Body of pancreas (tissue), 4 donors: Measurements from ENCODE around the gene KLHL36. TPM values are rescaled to one million over a fixed set of nuclear protein-coding genes. Genes with fewer than 3 reads are reported as not detected.

Experiments used
- ATAC-seq: fragments of 150-250 bp; one replicate; pipeline ENCODE4 v1.9.1; 2016
- DNase-seq, 4 donors: peaks; one replicate each; pipeline ENCODE4 v3.0.0-alpha.2; 2019
- H3K27ac ChIP-seq, 4 donors: fragments of 200-600 bp; sonication (generic); 1 replicate in 3 of 4; 2 replicates in 1 of 4; pipeline versions ENCODE4 v1.5.1 to v1.6.1; 2016 to 2019; ENCODE audit warnings: mild to moderate bottlenecking in 1 of 4, mixed read lengths in 1 of 4, moderate library complexity in 1 of 4
- H3K27me3 ChIP-seq, 2 donors: fragments of 200-600 bp; sonication (generic); one replicate each; pipeline ENCODE4 v1.6.0; 2016; ENCODE audit warnings: mild to moderate bottlenecking in 1 of 2
- H3K36me3 ChIP-seq, 2 donors: fragments of 200-600 bp; sonication (generic); replicated peaks in 1 of 2; 2 replicates each; pipeline ENCODE4 v1.5.1; 2016; ENCODE audit warnings: low read depth in 2 of 2; ENCODE audit not compliant: insufficient read depth in 1 of 2
- H3K4me1 ChIP-seq: fragments of 200-600 bp; sonication (generic); one replicate; pipeline ENCODE4 v1.6.0; 2016
- H3K4me3 ChIP-seq, 2 donors: fragments of 200-600 bp; sonication (generic); 1 replicate in 1 of 2; 2 replicates in 1 of 2; pipeline ENCODE4 v1.5.1; 2016 to 2019
- H3K9me3 ChIP-seq, 3 donors: fragments of 200-600 bp; sonication (generic); 1 replicate in 2 of 3; 2 replicates in 1 of 3; pipeline ENCODE4 v1.5.1; 2016
- POLR2A ChIP-seq, 3 donors: fragments of 450-650 bp; IDR thresholded peaks; one replicate each; pipeline ENCODE4 v1.6.1; 2016; ENCODE audit warnings: antibody characterized with exemption in 3 of 3, mild to moderate bottlenecking in 2 of 3
- WGBS, 2 donors: methylation state at CpG; one replicate each; pipeline ENCODE4 v1.1.5; 2017; 5-methylcytosine and 5-hydroxymethylcytosine counted together
- intact Hi-C: fragments of 100-400 bp; cut with DNase I; formaldehyde crosslinking; loops from one replicate; pipeline ENCODE4 v1.15.1; 2023
- total RNA-seq, 2 donors: library from RNA; depleted of rRNA; stranded (reverse); fragments of >200 nt; gene quantifications; one replicate each; pipeline ENCODE4 v1.1.0, GENCODE V29; 2016
- TF ChIP-seq, protein P1 (sequence below), 7 experiments: fragments of 450-650 bp in 4 of 7; fragments of 200-600 bp in 3 of 7; sonication (generic) in 3 of 7; IDR thresholded peaks; one replicate each; pipeline ENCODE4 v1.5.1; 2016 to 2019; ENCODE audit warnings: antibody characterized with exemption in 7 of 7

KLHL36 gene
- total RNA-seq, result 10 to 100 TPM; 39.7 to 50.8 TPM

DNA sequence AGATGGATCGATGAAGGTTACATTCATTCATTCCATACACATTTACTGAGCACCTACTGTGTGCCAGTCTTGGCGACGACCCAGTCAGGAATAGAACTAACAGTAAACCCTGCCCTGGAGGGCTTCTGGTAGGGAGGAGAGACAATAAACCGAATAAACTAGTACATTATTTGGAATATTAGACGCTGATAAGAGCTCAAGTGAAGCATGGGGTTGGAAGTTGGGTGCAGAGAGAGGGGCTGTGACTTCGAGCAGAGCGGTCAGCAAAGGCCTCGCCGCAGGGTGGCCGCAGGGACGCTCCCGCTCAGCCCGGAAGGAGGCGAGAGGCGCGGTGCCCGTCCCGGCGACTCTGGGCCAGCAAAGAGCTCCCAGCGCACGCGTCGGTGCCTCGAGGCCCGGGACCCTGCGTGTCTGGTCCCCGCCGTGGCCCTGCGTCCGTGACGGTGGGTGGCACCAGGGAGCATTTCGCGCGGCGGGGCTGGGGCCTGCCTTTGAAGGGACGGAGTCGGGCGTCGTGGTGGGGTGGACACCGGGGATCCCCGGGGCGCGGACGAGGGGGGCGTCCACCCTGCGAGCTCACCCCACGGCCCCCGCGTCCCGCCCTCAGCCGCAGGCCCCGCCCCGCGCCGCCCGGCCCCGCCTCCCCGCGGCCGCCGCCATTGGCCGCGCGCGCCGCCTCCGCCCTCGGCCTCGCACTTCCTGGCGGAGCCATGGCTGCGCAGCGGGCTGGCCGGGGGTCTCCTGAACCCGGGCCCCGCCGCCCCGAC is at the start of gene KLHL36:
Gene KLHL36, plus strand, starts transcription at position 684 of the 767 bp plus-strand sequence. CDS start 2,357 bp downstream, outside the sequence.
- peak within 1 kb of the TSS; percentile 51 to 56 for H3K4me3 ChIP-seq
- peak within 1 kb of the TSS; percentile 55 to 82 (median 80) for H3K27ac ChIP-seq
- no peaks in the 10 kb centered on the region for H3K27me3 ChIP-seq
- H3K36me3 ChIP-seq, result no peaks in the 10 kb centered on the region
- peaks cover 28% of the 10 kb centered on the region for H3K4me1 ChIP-seq
- ATAC-seq (peak; percentile 80), DNase-seq (peak; percentile 33 to 65 (median 49))
- peak in 2 of 3 donors; percentile 26 to 27 for TF ChIP-seq POLR2A (IDR thresholded peaks at IDR 0.05)
- TF ChIP-seq, protein P1, sequence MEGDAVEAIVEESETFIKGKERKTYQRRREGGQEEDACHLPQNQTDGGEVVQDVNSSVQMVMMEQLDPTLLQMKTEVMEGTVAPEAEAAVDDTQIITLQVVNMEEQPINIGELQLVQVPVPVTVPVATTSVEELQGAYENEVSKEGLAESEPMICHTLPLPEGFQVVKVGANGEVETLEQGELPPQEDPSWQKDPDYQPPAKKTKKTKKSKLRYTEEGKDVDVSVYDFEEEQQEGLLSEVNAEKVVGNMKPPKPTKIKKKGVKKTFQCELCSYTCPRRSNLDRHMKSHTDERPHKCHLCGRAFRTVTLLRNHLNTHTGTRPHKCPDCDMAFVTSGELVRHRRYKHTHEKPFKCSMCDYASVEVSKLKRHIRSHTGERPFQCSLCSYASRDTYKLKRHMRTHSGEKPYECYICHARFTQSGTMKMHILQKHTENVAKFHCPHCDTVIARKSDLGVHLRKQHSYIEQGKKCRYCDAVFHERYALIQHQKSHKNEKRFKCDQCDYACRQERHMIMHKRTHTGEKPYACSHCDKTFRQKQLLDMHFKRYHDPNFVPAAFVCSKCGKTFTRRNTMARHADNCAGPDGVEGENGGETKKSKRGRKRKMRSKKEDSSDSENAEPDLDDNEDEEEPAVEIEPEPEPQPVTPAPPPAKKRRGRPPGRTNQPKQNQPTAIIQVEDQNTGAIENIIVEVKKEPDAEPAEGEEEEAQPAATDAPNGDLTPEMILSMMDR (IDR thresholded peaks at IDR 0.05), result peak in 2 of 7 experiments; percentile 4 to 18
- intact Hi-C loops, result no loop called here
- H3K9me3 ChIP-seq, result no peaks in the 10 kb centered on the region
- WGBS, 2 donors, result 6 to 26% methylated on average over 12 to 61 of the region's 77 CpGs

DNA sequence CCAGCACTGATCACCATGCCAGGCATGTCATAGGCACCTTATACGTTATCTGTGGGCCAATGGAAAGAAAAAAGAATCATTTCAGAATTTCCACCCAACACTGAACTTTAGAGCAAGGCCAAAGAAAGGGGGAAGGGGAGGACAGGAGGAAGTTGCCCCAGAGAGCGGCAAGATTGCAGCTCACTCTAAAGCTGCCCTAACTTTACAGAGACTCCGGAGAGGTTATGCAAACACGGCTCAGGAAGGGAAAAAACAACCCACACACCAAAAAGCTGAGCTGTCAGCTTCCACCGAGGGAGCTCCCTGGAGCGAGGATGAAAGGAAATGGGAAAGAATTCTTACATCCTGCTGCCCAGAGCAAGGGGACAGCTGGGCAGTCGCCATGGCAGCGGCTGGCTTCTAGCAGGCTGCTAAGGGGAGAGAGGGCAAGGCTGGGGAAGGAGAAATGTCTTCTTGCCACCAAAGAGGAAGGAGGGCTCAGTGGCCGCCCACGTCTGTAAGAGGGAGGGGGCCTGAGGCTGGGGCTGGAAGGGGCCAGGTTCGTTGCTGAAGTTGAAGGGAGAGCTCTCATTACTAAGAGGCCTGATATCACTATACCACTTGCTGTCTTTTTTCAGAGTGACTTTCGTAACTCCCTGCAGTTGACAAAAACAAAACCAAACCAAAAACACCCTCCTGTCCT is 48.6 kb upstream of the KLHL36 start:
- no peaks in the 10 kb centered on the region for H3K9me3 ChIP-seq
- H3K4me1 ChIP-seq, result peaks cover 9% of the 10 kb centered on the region
- no peak for TF ChIP-seq POLR2A (IDR thresholded peaks at IDR 0.05)
- TF ChIP-seq, protein P1 (IDR thresholded peaks at IDR 0.05), result no peak
- H3K27me3 ChIP-seq, result no peaks in the 10 kb centered on the region
- peak in 3 of 4 donors; percentile 24 to 64 (median 26) for DNase-seq
- intact Hi-C loops, result no loop called here
- H3K36me3 ChIP-seq, result no peaks in the 10 kb centered on the region
- peak overlapping the region in 2 of 4 donors; percentile 18 to 71 for H3K27ac ChIP-seq
- WGBS, 2 donors, result 49 to 59% methylated on average over 12 of the region's 12 CpGs
- no peak overlapping the region for H3K4me3 ChIP-seq
- ATAC-seq, result no peak

DNA sequence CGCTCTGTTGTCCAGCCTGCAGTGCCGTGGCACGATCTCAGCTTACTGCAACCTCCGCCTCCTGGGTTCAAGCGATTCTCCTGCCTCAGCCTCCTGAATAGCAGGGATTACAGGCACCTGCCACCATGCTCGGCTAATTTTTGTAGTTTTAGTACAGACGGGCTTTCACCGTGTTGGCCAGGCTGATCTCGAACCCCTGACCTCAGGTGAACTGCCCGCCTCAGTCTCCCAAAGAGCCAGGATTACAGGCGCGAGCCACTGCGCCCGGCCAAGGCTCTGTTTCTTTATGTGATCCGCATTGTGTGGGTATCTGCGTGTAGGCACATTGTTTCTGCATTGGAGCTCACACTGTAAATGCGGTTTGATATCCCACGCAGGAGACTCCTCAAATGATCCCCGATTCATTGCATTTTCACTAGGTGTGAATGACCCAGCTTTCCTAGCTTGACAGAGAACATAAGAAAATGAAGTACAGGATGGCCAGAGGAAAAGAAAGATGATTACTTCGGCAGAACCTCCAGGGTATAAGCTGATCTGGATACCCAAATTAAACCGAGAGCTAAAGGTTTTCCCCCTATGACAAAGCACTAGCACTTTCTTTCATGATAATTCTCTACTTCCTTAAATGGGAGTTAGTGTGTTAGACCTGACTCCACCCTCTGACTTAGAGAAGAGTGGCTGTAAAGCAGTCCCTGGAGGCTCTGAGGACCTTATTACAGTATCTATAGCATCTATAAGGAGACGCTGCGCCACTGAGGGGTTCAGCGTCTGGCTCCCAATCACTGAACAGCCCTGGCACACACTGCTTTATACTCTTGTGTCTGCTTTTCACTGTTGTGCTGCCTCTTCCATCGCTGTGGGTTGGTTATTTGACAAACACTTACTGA is 47.7 kb upstream of the KLHL36 start:
- ATAC-seq (no peak), DNase-seq (no peak)
- no peaks in the 10 kb centered on the region for H3K4me1 ChIP-seq
- no peaks in the 10 kb centered on the region for H3K36me3 ChIP-seq
- H3K27ac ChIP-seq, result peak overlapping the region in 1 of 4 donors; percentile 71
- no peaks in the 10 kb centered on the region for H3K27me3 ChIP-seq
- intact Hi-C loops, result no loop called here
- TF ChIP-seq, protein P1 (IDR thresholded peaks at IDR 0.05), result no peak
- no peak for TF ChIP-seq POLR2A (IDR thresholded peaks at IDR 0.05)
- H3K9me3 ChIP-seq, result no peaks in the 10 kb centered on the region
- 75 to 85% methylated on average over 23 to 25 of the region's 25 CpGs for WGBS, 2 donors
- H3K4me3 ChIP-seq, result no peak overlapping the region

DNA sequence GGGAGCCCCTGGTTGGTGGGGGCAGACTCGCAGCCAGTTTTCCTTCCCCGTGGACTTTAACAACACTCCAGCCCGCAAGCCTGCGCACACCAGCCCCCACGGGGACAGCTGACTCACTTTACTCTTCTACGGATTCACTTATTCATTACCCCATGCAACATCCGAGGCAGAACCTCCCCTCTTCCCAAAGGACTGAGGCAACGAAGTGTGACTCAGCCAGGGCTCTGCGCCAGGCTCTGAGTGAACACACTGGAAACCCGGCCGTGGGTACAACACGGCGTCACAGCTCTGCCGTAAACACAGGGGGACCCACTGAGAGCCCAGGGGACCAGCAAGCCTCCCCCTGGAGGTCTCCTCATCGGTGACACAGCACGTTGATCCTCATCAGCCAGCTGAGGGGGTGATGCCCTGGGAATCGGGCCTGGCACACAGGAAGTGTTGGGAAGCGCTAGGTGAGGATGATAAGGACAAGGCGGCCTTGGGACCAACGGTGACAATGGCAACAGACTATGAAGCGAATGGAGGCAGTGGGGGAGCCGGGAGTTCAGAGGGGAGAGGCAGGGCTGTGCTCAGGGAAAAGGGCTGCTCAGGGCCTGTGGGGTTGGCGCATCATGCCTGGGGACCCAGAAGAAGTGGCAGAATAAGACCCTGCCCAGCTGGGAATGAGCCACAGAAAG is 45.0 kb upstream of the KLHL36 start:
- ATAC-seq (no peak), DNase-seq (peak; percentile 40 to 83 (median 60))
- H3K36me3 ChIP-seq, result no peaks in the 10 kb centered on the region
- no peak overlapping the region for H3K4me3 ChIP-seq
- intact Hi-C loops, result no loop called here
- WGBS, 2 donors, result 61 to 77% methylated on average over 18 to 23 of the region's 23 CpGs
- no peaks in the 10 kb centered on the region for H3K9me3 ChIP-seq
- no peaks in the 10 kb centered on the region for H3K27me3 ChIP-seq
- peak overlapping the region in 2 of 4 donors; percentile 34 to 71 for H3K27ac ChIP-seq
- peak in 1 of 3 donors; percentile 13 for TF ChIP-seq POLR2A (IDR thresholded peaks at IDR 0.05)
- TF ChIP-seq, protein P1 (IDR thresholded peaks at IDR 0.05), result no peak
- no peaks in the 10 kb centered on the region for H3K4me1 ChIP-seq
